Breast epithelium (tissue), 4 donors: Measurements from ENCODE around the gene UFD1. TPM values are rescaled to one million over a fixed set of nuclear protein-coding genes. Genes with fewer than 3 reads are reported as not detected.

ENCODE experiments used
- DNase-seq, 2 donors: peaks; one replicate each; pipeline ENCODE4 v3.0.0-alpha.2; 2019; ENCODE audit warnings: low spot score in 2 of 2
- H3K27ac ChIP-seq, 2 donors: fragments of 200-600 bp; sonication (generic) in 1 of 2; one replicate each; pipeline ENCODE4 v1.5.1; 2016 to 2019; ENCODE audit warnings: mild to moderate bottlenecking in 1 of 2
- H3K27me3 ChIP-seq, 2 donors: fragments of 200-600 bp; sonication (generic) in 1 of 2; one replicate each; pipeline versions ENCODE4 v1.5.1 to v1.6.0; 2017 to 2019; ENCODE audit warnings: control low read depth in 1 of 2, mild to moderate bottlenecking in 1 of 2
- H3K36me3 ChIP-seq: fragments of 200-600 bp; one replicate; pipeline ENCODE4 v1.5.1; 2019
- H3K4me1 ChIP-seq, 2 donors: fragments of 200-600 bp; sonication (generic); one replicate each; pipeline ENCODE4 v1.5.1; 2016 to 2019; ENCODE audit warnings: control low read depth in 1 of 2
- H3K4me3 ChIP-seq, 3 donors: fragments of 200-600 bp; sonication (generic); 1 replicate in 2 of 3; 2 replicates in 1 of 3; pipeline ENCODE4 v1.5.1; 2016 to 2019; ENCODE audit warnings: mild to moderate bottlenecking in 3 of 3, moderate library complexity in 2 of 3
- H3K9me3 ChIP-seq, 2 donors: fragments of 200-600 bp; sonication (generic) in 1 of 2; one replicate each; pipeline ENCODE4 v1.5.1; 2016 to 2019; ENCODE audit warnings: control low read depth in 1 of 2
- POLR2A ChIP-seq: fragments of 450-650 bp; IDR thresholded peaks from one replicate; pipeline ENCODE4 v1.6.1; 2016; ENCODE audit warnings: antibody characterized with exemption, mild to moderate bottlenecking, moderate library complexity
- POLR2AphosphoS5 ChIP-seq, 3 donors: sonication (generic); formaldehyde crosslinking; IDR thresholded peaks; one replicate each; pipeline ENCODE4 v1.6.1; 2017; ENCODE audit warnings: antibody characterized with exemption in 3 of 3
- intact Hi-C: fragments of 100-400 bp; cut with DNase I; formaldehyde crosslinking; loops from one replicate; pipeline ENCODE4 v1.15.1; 2023; ENCODE audit warnings: low total_unique reads
- total RNA-seq, 3 donors: library from RNA; depleted of rRNA; stranded (reverse); fragments of >200 nt; gene quantifications; one replicate each; pipeline ENCODE4 v1.1.0, GENCODE V29; 2016
- TF ChIP-seq, protein P1 (sequence below), 3 donors: fragments of 450-650 bp; IDR thresholded peaks; one replicate each; pipeline ENCODE4 v1.5.1; 2016 to 2017; ENCODE audit warnings: antibody characterized with exemption in 3 of 3, mild to moderate bottlenecking in 3 of 3, moderate library complexity in 3 of 3

Gene UFD1
- total RNA-seq, 3 donors from 2014 or later, result 30.8 to 51.0 (median 31.8) TPM

DNA sequence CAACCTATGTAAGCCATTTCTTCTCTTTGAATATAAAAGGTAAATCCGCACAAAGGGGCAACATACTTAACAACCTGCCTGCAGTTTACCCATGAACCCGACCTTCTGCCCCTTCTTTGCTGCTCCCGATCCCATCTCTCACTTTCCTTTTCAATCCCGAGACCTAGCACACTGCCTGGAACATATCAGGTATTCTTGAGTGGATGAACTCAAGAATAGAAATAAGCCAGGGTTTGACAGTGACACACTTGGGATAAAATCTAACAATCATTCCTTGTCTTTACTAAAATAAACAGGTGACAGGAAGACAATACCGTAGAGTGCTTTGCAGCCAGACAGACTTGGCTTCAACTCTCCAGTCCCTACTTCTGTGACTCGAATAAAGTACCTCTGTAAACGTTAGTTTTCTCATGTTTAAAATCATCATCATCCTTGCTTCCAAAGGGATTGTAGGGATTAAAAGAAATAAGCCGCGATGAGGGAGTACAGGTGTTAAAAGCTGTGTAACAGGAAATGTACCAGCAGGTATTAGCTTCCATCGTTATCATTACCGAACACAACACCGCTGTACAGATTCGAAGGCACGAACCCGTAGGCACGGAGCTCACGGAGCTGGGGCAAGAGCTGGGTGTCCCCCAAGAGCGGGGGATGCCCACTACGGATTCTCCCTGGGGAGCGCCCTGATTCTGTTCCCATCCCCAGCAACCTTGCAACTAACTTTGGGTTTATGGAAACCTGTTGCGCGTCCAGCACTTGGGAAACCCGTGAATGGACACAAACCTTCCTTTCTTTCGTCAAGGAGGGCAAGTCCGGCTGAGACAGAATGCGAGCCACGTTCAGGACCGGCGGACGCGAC, 720 bp downstream of the UFD1 start:
- Histone ChIP-seq H3K4me3 (peak overlapping the region; percentile 87 to 99 (median 93)), H3K4me1 (peaks cover 5% of the 10 kb centered on the region in 2 donors), H3K27ac (peak overlapping the region; percentile 99), H3K9me3 (no peaks in the 10 kb centered on the region), H3K27me3 (no peaks in the 10 kb centered on the region), H3K36me3 (no peaks in the 10 kb centered on the region)
- intact Hi-C loops, result no loop called here
- DNase-seq, result no peak
- TF ChIP-seq POLR2A (no peak), POLR2AphosphoS5 (IDR thresholded peaks at IDR 0.05) (no peak)
- TF ChIP-seq, protein P1, sequence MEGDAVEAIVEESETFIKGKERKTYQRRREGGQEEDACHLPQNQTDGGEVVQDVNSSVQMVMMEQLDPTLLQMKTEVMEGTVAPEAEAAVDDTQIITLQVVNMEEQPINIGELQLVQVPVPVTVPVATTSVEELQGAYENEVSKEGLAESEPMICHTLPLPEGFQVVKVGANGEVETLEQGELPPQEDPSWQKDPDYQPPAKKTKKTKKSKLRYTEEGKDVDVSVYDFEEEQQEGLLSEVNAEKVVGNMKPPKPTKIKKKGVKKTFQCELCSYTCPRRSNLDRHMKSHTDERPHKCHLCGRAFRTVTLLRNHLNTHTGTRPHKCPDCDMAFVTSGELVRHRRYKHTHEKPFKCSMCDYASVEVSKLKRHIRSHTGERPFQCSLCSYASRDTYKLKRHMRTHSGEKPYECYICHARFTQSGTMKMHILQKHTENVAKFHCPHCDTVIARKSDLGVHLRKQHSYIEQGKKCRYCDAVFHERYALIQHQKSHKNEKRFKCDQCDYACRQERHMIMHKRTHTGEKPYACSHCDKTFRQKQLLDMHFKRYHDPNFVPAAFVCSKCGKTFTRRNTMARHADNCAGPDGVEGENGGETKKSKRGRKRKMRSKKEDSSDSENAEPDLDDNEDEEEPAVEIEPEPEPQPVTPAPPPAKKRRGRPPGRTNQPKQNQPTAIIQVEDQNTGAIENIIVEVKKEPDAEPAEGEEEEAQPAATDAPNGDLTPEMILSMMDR (IDR thresholded peaks at IDR 0.05), result no peak

DNA sequence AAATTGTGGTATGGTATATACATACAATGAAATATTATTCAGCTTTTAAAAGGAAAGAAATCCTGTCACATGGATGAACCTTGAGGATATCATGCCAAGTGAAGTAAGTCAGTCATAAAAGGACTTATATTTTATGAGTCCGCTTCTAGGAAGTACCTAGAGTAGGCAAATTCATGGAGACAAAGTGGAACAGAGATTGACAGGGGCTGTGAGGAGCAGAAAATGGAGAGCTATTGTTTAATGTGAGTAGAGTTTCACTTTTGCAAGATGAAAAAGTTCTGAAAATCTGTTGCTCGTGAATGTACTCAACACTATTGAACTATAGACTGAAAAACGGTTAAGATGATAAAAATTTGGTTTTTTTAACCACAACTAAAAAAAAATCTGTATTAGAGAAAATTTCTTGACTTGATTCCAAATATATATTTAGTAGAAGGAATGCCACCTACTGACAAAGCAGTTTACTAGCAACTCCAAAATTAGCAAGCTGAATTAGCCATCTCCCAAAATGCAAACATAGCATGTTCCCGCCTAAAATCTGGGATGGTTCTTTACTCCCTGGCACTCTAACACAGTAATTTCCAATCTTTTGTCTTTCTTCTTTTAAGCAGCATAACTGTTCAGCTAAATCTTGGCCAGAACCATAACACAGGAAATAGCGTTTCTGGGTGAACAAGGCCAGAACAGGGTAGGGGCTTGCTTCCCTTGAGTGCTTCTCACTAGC, 1.5 kb downstream of the UFD1 start:
- no peaks in the 10 kb centered on the region for H3K9me3 ChIP-seq
- H3K36me3 ChIP-seq, result no peaks in the 10 kb centered on the region
- no peak overlapping the region for H3K27ac ChIP-seq
- H3K27me3 ChIP-seq, result no peaks in the 10 kb centered on the region
- DNase-seq, result no peak
- H3K4me3 ChIP-seq, result peak overlapping the region; percentile 87 to 99 (median 93)
- intact Hi-C loops, result no loop called here
- no peak for TF ChIP-seq POLR2A
- TF ChIP-seq POLR2AphosphoS5 (IDR thresholded peaks at IDR 0.05), result no peak
- TF ChIP-seq, protein P1 (IDR thresholded peaks at IDR 0.05), result no peak
- H3K4me1 ChIP-seq, result peaks cover 5% of the 10 kb centered on the region in 2 donors

- H3K27me3 ChIP-seq, result no peaks in the 10 kb centered on the region
- no peak for TF ChIP-seq POLR2AphosphoS5 (IDR thresholded peaks at IDR 0.05)
- TF ChIP-seq POLR2A, result no peak
- TF ChIP-seq, protein P1 (IDR thresholded peaks at IDR 0.05), result no peak
- DNase-seq, result no peak
- H3K4me3 ChIP-seq, result no peak overlapping the region
- H3K9me3 ChIP-seq, result no peaks in the 10 kb centered on the region
- peaks cover 5% of the 10 kb centered on the region in 2 donors for H3K4me1 ChIP-seq
- H3K36me3 ChIP-seq, result peaks cover 4% of the 10 kb centered on the region
- intact Hi-C loops, result no loop called here
- no peak overlapping the region for H3K27ac ChIP-seq
Observed at GRCh38 chr22:19476023-19476422, 3.0 kb downstream of the UFD1 start.

DNA sequence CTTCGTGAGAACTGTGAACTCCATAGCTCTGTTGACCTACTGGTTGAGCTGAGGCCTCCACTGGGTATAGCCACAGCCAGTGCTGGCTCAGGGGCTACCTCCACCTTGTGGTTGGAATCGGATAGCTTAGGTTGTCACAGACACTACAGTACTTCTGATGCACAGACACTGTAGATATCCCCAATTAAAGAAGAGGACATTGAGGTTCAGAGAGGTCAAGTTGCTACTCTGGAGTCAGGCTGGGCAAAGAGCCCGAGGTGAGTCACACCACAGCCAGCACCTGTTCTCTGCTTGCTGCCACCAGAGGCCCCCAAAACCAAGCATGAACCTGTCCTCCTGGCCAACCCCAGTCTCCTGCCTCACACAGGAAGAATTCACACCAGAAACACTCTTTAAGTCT, 5.4 kb downstream of the UFD1 start:
- H3K27ac ChIP-seq, result no peak overlapping the region
- TF ChIP-seq POLR2A (no peak), POLR2AphosphoS5 (IDR thresholded peaks at IDR 0.05) (no peak)
- TF ChIP-seq, protein P1 (IDR thresholded peaks at IDR 0.05), result no peak
- no peaks in the 10 kb centered on the region for H3K27me3 ChIP-seq
- H3K4me3 ChIP-seq, result no peak overlapping the region
- H3K4me1 ChIP-seq, result no peaks in the 10 kb centered on the region
- no peaks in the 10 kb centered on the region for H3K9me3 ChIP-seq
- no peak for DNase-seq
- intact Hi-C loops, result no loop called here
- peaks cover 15% of the 10 kb centered on the region for H3K36me3 ChIP-seq

GRCh38 chr22:19472233-19472632, 6.8 kb downstream of the UFD1 start:
- intact Hi-C loops, result no loop called here
- DNase-seq, result no peak
- TF ChIP-seq, protein P1 (IDR thresholded peaks at IDR 0.05), result no peak
- TF ChIP-seq POLR2A, result no peak
- no peak for TF ChIP-seq POLR2AphosphoS5 (IDR thresholded peaks at IDR 0.05)
- peaks cover 15% of the 10 kb centered on the region for H3K36me3 ChIP-seq
- no peak overlapping the region for H3K27ac ChIP-seq
- no peaks in the 10 kb centered on the region for H3K27me3 ChIP-seq
- no peaks in the 10 kb centered on the region for H3K9me3 ChIP-seq
- H3K4me3 ChIP-seq, result no peak overlapping the region
- no peaks in the 10 kb centered on the region for H3K4me1 ChIP-seq
